ENCODE data around the gene RAB37. TPM values are rescaled to one million over a fixed set of nuclear protein-coding genes. Genes with fewer than 3 reads are reported as not detected.
A peak's percentile ranks its signal among the peaks of the same experiment; 100 is the strongest.

The RAB37 gene
- total RNA-seq, 1 donor from 2014 or later = 0.69 TPM

- DNase-seq = no peak
Observed at GRCh38 chr17:74746376-74746775, 9.3 kb downstream of the RAB37 start.

DNA sequence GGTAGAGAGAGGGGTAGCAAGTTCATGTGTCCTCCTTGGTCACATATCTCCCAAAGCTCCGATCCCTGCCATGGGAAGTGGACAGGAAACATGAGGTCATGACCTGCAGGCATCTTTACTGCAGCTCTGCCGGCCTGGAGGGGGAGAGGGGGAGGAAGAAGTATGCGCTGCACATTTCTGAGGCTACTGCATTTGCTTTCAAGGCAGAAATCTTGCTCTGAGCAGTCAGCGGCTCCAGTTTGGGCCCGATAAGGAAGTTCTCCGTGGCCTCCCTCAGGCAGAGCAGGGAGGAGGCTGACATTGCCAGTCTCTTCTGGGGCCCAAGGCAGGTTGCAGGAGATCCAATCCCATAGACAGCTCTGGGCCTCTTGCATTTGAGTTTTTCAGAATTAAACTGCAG, 9.9 kb downstream of the RAB37 start:
- DNase-seq = no peak

DNA sequence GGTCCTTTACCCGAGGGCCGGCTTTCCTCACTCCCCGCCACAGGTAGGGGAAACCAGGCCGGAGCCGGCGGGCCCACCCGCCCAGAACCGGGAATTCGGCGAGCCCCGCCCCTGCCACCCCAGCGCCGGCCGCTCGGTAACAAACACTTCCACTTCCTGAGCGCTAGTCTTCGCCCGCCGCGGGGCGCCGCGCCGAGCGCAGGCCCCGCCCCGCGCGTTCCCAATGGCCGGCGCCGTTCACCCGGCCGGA, 11.1 kb downstream of the RAB37 start:
- no peak for DNase-seq

- peak; percentile 54 for DNase-seq
Observed at GRCh38 chr17:74748529-74749278, 11.6 kb downstream of the RAB37 start, which contains the start of gene NHERF1. TSS of gene NHERF1 (plus strand) at chr17:74748628. CDS start at chr17:74748847, 219 bp downstream.

DNA sequence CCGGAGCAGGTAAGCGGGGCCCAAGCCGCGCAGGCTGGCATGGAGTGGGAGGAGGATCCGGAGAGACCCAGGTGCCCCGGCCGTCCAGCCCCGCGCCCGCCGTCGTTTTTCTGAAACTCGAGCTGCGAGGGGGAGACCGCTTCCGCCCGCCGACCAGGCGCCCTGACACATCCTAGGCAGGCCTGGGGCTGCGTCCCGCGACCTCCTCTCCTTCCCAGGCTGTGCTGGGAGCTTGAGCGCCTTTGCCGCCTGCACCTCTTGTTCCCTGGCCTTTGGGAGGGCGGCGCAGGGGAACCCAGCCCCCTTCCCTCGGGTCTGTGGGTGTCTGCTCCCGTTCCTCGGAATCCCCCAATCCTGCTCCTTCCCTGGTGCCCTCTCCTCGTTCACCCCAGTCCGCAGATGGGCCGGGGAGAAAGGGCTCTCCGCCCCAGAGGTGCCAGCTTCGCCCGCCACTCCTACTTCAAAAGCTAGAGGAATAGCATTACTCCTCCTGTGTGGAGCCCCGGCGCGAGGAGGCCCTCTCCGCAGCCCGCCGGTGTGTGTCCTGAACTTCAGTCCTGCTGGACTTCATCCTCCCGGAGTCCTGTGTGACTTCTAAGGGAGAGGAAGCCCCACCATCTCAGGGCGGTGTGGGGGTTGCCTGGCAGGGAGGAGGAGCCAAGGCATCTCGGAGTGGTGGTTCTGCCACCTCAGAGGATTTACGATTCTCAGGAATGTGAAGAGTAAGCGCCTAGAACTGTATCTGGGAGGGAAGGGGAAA, 12.4 kb downstream of the RAB37 start:
- no peak for DNase-seq

GRCh38 chr17:74750039-74750326, 12.9 kb downstream of the RAB37 start:
- DNase-seq = no peak

- no peak for DNase-seq
Observed at GRCh38 chr17:74750327-74751069, 13.4 kb downstream of the RAB37 start.

DNA sequence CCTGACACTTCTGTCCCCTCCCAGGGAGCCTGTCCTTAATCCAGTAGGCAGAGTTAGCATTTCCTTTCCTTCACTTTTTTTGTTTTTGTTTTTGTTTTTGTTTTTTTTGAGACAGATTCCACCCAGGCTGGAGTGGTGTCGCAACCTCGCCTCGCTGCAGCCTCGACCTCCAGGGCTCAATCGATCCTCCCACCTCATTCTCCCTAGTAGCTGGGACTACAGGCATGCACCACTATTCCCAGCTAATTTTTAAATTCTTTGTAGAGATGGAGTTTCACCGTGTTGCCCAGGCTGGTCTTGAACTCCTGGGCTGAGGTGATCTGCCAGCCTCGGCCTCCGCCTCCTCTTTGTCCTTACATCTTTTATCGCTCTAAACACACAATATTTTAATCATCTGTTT, 15.4 kb downstream of the RAB37 start:
- DNase-seq = no peak

GRCh38 chr17:74752822-74753401, 15.9 kb downstream of the RAB37 start:
- DNase-seq = no peak

- DNase-seq = no peak
Observed at GRCh38 chr17:74754832-74755231, 17.8 kb downstream of the RAB37 start.

DNA sequence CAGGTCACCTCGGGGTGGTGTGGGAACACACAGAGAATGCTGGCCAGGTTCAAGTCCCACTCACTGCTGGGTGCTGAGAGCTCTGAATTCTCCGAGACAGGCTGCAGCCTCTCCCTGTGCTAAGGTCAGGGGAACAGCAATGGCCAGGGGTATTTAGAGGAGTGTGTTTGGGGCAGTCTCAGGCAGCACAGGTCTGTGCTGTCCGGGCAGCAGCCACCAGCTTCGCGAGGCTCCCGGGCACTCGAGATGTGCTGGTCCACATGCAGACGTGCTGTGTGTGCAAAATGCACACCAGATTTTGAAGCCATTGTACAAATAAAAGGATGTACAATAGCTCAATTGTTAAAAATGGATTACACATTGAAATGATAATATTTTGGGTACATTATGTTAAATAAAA, 18.5 kb downstream of the RAB37 start:
- DNase-seq = no peak

DNA sequence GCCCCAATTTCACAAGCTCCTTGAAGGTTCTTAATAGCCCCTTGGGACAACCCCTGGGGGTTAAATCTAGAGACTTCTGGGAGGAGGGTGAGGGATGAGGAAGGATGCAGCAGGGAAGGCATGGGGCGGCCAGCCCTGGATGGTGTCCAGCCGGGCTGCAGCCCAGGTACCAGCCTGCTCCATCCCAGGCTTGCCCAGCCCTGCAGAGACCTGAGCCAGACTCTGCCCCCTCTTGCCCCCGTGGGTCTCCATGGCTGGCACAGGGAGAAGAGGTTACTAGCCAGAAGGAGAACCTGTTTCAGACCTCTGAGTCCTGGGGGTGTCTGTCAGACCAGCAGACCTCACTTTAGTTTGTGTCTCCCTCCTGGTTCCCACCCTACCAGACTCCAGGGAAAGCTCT, 19.8 kb downstream of the RAB37 start:
- no peak for DNase-seq

- no peak for DNase-seq
Observed at GRCh38 chr17:74757502-74757901, 20.4 kb downstream of the RAB37 start.

GRCh38 chr17:74757931-74758847, 21.1 kb downstream of the RAB37 start:
- no peak for DNase-seq

GRCh38 chr17:74758848-74759168, 21.8 kb downstream of the RAB37 start:
- no peak for DNase-seq

- no peak for DNase-seq
Observed at GRCh38 chr17:74759243-74759801, 22.3 kb downstream of the RAB37 start.

- DNase-seq = no peak
Observed at GRCh38 chr17:74759941-74760340, 22.9 kb downstream of the RAB37 start.

GRCh38 chr17:74760404-74761105, 23.5 kb downstream of the RAB37 start:
- no peak for DNase-seq

DNA sequence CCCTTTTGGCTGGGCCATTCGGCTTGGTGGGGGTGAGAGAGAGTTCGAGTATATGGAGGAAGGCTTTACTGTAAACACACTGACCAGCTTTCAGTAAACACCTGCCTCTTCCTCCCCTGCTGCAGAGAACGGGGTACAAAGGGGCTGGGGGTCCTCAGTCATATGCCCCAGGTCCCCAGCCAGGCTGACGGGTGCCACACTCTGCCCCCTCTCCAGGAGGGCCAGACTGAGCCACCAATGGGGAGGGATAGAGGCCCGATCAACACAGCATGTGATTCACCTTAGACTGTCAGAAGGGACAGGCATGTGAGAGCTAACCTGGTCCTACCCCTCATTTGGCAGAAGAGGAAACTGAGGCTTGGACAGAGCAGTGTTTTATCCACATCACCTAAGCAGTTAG, 24.4 kb downstream of the RAB37 start:
- DNase-seq = no peak

- DNase-seq = no peak
Observed at GRCh38 chr17:74761931-74762330, 24.9 kb downstream of the RAB37 start.

Data from skin of body (tissue), 2 donors.